Smooth muscle cell (in vitro differentiated cells): Measurements from ENCODE around the gene STAB2. TPM values are rescaled to one million over a fixed set of nuclear protein-coding genes. Genes with fewer than 3 reads are reported as not detected.

Experiments
- DNase-seq: peaks from one replicate; lab custom pipeline; 2025; ENCODE audit not compliant: unreplicated experiment; lab: John Stamatoyannopoulos, UW
- H2AFZ ChIP-seq: fragments of 200-600 bp; sonication (generic); 2 replicates; pipeline ENCODE4 v1.6.0; 2016; ENCODE audit warnings: antibody characterized with exemption, low read depth, mild to moderate bottlenecking
- H3F3A ChIP-seq: fragments of 200-600 bp; sonication (generic); 2 replicates; pipeline ENCODE4 v1.6.0; 2017; ENCODE audit warnings: antibody characterized with exemption, low read depth
- H3K27ac ChIP-seq: fragments of 200-600 bp; sonication (generic); 2 replicates; pipeline ENCODE4 v1.5.1; 2016; ENCODE audit warnings: low read depth, mild to moderate bottlenecking
- H3K27me3 ChIP-seq: fragments of 200-600 bp; sonication (generic); 2 replicates; pipeline ENCODE4 v1.6.1; 2016; ENCODE audit warnings: low read depth, mild to moderate bottlenecking
- H3K36me3 ChIP-seq: fragments of 200-600 bp; sonication (generic); 2 replicates; pipeline ENCODE4 v1.5.1; 2016; ENCODE audit warnings: low read depth
- H3K4me1 ChIP-seq: fragments of 200-600 bp; sonication (generic); 2 replicates; pipeline ENCODE4 v1.5.1; 2016; ENCODE audit warnings: low read depth
- H3K4me2 ChIP-seq: fragments of 200-600 bp; sonication (generic); 2 replicates; pipeline ENCODE4 v1.6.0; 2016; ENCODE audit warnings: mild to moderate bottlenecking
- H3K4me3 ChIP-seq: fragments of 200-600 bp; sonication (generic); 2 replicates; pipeline ENCODE4 v1.5.1; 2016; ENCODE audit warnings: mild to moderate bottlenecking
- H3K79me2 ChIP-seq: fragments of 200-600 bp; sonication (generic); 2 replicates; pipeline ENCODE4 v1.6.0; 2016; ENCODE audit warnings: low read depth, mild to moderate bottlenecking
- H3K9ac ChIP-seq: fragments of 200-600 bp; sonication (generic); 2 replicates; pipeline ENCODE4 v1.6.0; 2016; ENCODE audit warnings: low read depth
- H3K9me3 ChIP-seq: fragments of 200-600 bp; sonication (generic); replicated peaks from 2 replicates; pipeline ENCODE4 v1.5.1; 2016; ENCODE audit warnings: low read depth
- H4K20me1 ChIP-seq: fragments of 200-600 bp; sonication (generic); 2 replicates; pipeline ENCODE4 v1.6.0; 2016; ENCODE audit warnings: low read depth
- CTCF ChIP-seq: fragments of 200-600 bp; sonication (generic); IDR thresholded peaks from 2 replicates; pipeline ENCODE4 v1.5.1; 2017; ENCODE audit warnings: borderline replicate concordance, mild to moderate bottlenecking, antibody characterized with exemption; ENCODE audit not compliant: insufficient read depth, poor library complexity, severe bottlenecking
- WGBS: methylation state at CpG from one replicate; pipeline ENCODE4 v1.1.7; 2016; ENCODE audit warnings: low lambda C conversion rate; 5-methylcytosine and 5-hydroxymethylcytosine counted together
- polyA plus RNA-seq: library from polyadenylated mRNA; unstranded; fragments of >200 nt; fragmentation: Nextera tagmentation; extraction: Ambion mirVana; gene quantifications from 2 replicates; pipeline ENCODE4 v1.2.1, GENCODE V29; 2016
- total RNA-seq: library from RNA; depleted of rRNA; stranded (reverse); fragments of >200 nt; gene quantifications from 2 replicates; pipeline ENCODE4 v1.2.3, GENCODE V29; 2014

STAB2 gene
- total and polyA plus RNA-seq, 2 experiments from 2014 or later: not detected

- H4K20me1 ChIP-seq: peaks cover 4% of the 10 kb centered on the region
- no peak overlapping the region for H3K27ac ChIP-seq
- H3K27me3 ChIP-seq: peaks cover 11% of the 10 kb centered on the region
- WGBS: 93% methylated on average over 3 of the region's 3 CpGs
- no peaks in the 10 kb centered on the region for H3K4me1 ChIP-seq
- no peak for TF ChIP-seq CTCF
- no peak overlapping the region for H2AFZ ChIP-seq
- no peaks in the 10 kb centered on the region for H3K79me2 ChIP-seq
- no peak overlapping the region for H3K4me3 ChIP-seq
- H3K4me2 ChIP-seq: no peak overlapping the region
- H3K36me3 ChIP-seq: no peaks in the 10 kb centered on the region
- no peak overlapping the region for H3K9ac ChIP-seq
- no peaks in the 10 kb centered on the region for H3K9me3 ChIP-seq
- DNase-seq: no peak
- peaks cover 6% of the 10 kb centered on the region for H3F3A ChIP-seq
Measured at GRCh38 chr12:103654816-103655215, 67.7 kb downstream of the STAB2 start.

- WGBS: 88% methylated on average over 1 of the region's 1 CpG
- Histone ChIP-seq H3K79me2 (no peaks in the 10 kb centered on the region), H3K4me1 (no peaks in the 10 kb centered on the region), H3K36me3 (no peaks in the 10 kb centered on the region), H4K20me1 (peaks cover 4% of the 10 kb centered on the region), H2AFZ (no peak overlapping the region), H3K9me3 (no peaks in the 10 kb centered on the region), H3K27ac (no peak overlapping the region), H3K27me3 (peaks cover 25% of the 10 kb centered on the region), H3K4me3 (no peak overlapping the region), H3K4me2 (no peak overlapping the region), H3K9ac (no peak overlapping the region), H3F3A (peaks cover 6% of the 10 kb centered on the region)
- TF ChIP-seq CTCF: no peak
- no peak for DNase-seq
Measured at GRCh38 chr12:103656291-103656690, 69.2 kb downstream of the STAB2 start.

- TF ChIP-seq CTCF: no peak
- H3K4me3 ChIP-seq: no peak overlapping the region
- no peak overlapping the region for H3K9ac ChIP-seq
- peaks cover 6% of the 10 kb centered on the region for H3F3A ChIP-seq
- 5% methylated on average over 2 of the region's 2 CpGs for WGBS
- peak overlapping the region; percentile 69 for H3K4me2 ChIP-seq
- no peak for DNase-seq
- peak overlapping the region; percentile 37 for H3K27ac ChIP-seq
- no peaks in the 10 kb centered on the region for H3K9me3 ChIP-seq
- peaks cover 35% of the 10 kb centered on the region for H3K27me3 ChIP-seq
- H4K20me1 ChIP-seq: peaks cover 4% of the 10 kb centered on the region
- H3K36me3 ChIP-seq: no peaks in the 10 kb centered on the region
- no peaks in the 10 kb centered on the region for H3K4me1 ChIP-seq
- no peak overlapping the region for H2AFZ ChIP-seq
- H3K79me2 ChIP-seq: no peaks in the 10 kb centered on the region
Measured at GRCh38 chr12:103657331-103657730, 70.3 kb downstream of the STAB2 start.

- H3K36me3 ChIP-seq: no peaks in the 10 kb centered on the region
- TF ChIP-seq CTCF: no peak
- no peak overlapping the region for H2AFZ ChIP-seq
- H3K9ac ChIP-seq: no peak overlapping the region
- no peak overlapping the region for H3K4me2 ChIP-seq
- peaks cover 74% of the 10 kb centered on the region for H3K27me3 ChIP-seq
- no peaks in the 10 kb centered on the region for H3F3A ChIP-seq
- no peak for DNase-seq
- no peak overlapping the region for H3K27ac ChIP-seq
- WGBS: 88% methylated on average over 2 of the region's 2 CpGs
- no peaks in the 10 kb centered on the region for H3K79me2 ChIP-seq
- H3K4me1 ChIP-seq: no peaks in the 10 kb centered on the region
- H4K20me1 ChIP-seq: no peaks in the 10 kb centered on the region
- H3K9me3 ChIP-seq: no peaks in the 10 kb centered on the region
- no peak overlapping the region for H3K4me3 ChIP-seq
Measured at GRCh38 chr12:103664626-103665025, 77.6 kb downstream of the STAB2 start.
